ENCODE data around the gene LRPPRC.

LRPPRC gene

DNA sequence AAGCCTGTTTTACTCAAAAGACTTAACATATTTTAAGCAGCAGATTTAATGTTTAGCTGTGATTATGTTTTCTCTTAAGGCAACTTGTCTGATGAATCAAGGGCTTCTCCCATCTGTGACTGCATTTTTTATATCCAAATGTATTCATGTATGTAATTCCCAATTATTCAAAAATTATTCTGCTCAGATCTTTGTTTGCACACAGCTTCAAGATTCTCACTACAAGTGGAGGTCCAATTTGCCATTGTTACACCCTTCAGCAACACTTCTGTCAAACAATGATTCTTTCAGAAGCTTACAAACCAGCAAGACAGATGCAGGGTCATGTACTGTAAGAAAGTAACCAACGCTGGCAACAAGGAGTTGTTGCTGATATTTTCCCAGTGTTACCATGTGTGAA lies 5.9 kb upstream of the LRPPRC start:
- no peak for DNase-seq (ENCODE audit: low spot score)
- TF ChIP-seq, protein P1, sequence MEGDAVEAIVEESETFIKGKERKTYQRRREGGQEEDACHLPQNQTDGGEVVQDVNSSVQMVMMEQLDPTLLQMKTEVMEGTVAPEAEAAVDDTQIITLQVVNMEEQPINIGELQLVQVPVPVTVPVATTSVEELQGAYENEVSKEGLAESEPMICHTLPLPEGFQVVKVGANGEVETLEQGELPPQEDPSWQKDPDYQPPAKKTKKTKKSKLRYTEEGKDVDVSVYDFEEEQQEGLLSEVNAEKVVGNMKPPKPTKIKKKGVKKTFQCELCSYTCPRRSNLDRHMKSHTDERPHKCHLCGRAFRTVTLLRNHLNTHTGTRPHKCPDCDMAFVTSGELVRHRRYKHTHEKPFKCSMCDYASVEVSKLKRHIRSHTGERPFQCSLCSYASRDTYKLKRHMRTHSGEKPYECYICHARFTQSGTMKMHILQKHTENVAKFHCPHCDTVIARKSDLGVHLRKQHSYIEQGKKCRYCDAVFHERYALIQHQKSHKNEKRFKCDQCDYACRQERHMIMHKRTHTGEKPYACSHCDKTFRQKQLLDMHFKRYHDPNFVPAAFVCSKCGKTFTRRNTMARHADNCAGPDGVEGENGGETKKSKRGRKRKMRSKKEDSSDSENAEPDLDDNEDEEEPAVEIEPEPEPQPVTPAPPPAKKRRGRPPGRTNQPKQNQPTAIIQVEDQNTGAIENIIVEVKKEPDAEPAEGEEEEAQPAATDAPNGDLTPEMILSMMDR (IDR thresholded peaks at IDR 0.05; ENCODE audit: extremely low read depth, missing control alignments), result no peak

DNA sequence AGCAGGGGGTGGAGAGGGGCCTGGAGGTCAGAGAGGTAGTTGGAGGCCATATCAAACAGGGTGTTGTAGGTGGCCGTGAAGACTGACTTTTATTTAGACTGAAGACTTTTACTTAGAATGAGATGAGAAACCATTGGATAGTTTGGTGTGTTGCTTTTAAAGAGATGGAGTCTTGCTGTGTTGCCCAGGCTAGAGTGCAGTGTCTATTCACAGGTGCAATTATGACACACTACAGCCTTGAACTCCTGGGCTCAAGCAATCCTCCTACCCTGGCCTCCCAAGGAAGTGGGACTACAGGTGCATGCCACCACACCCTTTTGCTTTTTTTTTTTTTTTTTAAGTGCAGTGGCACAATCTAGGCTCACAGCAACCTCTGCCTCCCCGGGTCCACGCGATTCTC lies 2.5 kb upstream of the LRPPRC start:
- TF ChIP-seq, protein P1 (IDR thresholded peaks at IDR 0.05; ENCODE audit: extremely low read depth, missing control alignments), result no peak
- DNase-seq (ENCODE audit: low spot score), result no peak

DNA sequence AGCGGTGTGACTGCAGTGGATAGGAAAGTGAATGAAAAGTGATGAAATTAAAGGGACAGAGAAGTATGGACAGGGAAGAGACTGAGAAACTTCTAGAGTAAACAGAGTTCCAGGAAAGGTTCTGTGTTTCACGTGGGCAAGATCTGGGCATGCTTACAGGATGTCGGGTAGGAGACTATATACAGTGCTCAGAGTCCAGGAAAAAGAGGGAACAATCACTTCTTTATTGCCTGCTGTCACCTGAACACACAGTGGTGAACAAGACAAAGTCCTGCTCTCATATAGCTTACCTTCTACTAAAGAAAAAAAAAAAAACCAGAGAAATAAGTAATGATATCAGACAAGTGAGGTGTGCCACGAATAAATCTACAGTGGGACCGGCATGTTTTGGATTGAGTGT lies 2.4 kb downstream of the LRPPRC start:
- no peak for DNase-seq (ENCODE audit: low spot score)
- TF ChIP-seq, protein P1 (IDR thresholded peaks at IDR 0.05; ENCODE audit: extremely low read depth, missing control alignments), result no peak

DNA sequence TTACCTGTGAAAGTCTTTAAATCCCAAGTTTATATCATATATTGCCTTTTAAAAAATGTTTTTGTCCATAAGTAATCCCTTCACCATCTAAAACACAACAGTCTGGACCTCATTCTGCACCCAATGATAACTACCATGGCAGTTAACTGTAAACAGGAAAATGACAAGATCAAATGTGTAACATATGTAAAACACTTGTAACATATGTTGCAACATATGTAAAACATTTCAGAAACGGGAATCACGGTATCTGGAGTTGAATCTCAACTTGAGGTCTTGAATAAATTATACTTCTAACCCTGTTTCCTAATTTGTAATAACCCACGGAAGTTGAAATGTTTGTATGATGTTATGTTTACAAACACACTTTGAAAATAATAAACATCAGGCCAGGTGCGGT lies 6.2 kb downstream of the LRPPRC start:
- no peak for DNase-seq (ENCODE audit: low spot score)
- TF ChIP-seq, protein P1 (IDR thresholded peaks at IDR 0.05; ENCODE audit: extremely low read depth, missing control alignments), result no peak

DNA sequence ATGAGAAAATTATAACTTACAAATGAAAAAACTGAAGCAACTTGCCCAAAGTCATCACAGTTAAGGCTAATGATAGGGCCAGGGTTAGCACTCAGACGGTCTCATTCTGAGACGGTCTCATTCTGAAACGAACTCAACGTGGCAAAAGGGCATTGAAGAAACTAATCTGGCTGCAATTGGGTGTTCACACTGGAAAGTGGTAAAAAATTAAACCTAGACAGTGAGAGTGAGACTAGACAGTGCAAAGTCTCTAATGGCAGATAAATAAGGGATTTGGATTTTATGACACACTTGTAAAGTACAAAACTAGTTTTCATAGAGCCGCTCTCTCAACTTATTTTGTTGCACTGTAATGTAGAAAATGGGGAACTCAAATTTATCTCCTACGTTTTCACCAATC lies 9.2 kb downstream of the LRPPRC start:
- DNase-seq (ENCODE audit: low spot score), result no peak
- TF ChIP-seq, protein P1 (IDR thresholded peaks at IDR 0.05; ENCODE audit: extremely low read depth, missing control alignments), result no peak

DNA sequence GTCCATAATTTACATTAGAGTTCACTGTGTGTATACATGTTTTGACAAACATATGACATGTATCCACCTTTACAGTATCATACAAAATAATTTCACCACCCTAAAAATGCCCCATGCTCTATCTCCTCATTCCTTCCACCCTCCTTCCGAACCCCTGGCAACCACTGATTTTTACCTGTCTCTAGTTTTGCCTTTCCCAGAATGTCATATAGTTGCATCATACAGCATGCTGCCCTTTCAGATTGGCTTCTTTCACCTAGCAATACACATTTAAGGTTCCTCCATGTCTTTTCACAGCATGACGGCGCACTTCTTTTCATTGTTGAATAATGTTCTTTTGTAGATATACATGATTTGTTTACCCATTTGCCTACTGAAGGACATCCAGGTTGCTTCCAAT lies 10.4 kb downstream of the LRPPRC start:
- TF ChIP-seq, protein P1 (IDR thresholded peaks at IDR 0.05; ENCODE audit: extremely low read depth, missing control alignments), result no peak
- no peak for DNase-seq (ENCODE audit: low spot score)

DNA sequence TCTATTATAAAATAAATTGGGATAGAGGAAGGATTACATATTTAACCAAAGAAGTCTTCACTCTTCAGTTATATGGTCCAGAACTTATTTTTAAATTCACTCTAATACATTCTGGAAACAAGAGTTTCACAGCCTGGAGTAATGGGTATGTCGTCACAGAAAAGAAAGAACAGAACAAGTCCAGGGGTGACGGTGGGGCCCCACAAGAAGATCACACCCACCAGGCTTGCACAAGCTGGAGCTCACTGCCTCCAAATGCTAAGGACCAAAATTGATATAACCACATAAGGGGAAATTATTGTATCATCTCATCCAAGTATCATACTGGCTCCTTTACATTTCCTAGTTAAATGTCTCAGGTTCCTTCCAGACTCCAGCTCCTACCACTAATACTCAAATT lies 11.3 kb downstream of the LRPPRC start:
- TF ChIP-seq, protein P1 (IDR thresholded peaks at IDR 0.05; ENCODE audit: extremely low read depth, missing control alignments), result no peak
- no peak for DNase-seq (ENCODE audit: low spot score)
